ENCODE data around the gene CDK8.

DNA sequence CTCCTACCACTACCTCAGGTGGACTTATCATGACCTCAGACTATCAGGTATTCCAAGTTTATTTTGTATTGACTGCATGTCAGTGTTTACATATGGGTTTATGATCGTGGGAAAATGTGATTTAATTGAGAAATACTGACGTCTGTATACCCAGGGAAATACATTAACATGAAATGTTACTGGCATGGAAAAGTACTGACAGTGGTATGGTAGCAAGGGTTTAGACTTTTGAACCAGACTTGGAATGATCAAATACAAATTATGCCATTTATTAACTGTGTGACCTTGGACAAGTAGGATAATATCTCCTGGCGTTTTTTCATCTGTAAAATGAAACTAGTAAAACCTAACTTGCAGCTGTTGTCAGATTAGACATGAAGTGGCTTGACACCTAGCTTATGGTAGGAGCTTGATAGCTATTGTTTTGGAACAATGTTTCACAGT lies 147.7 kb downstream of the CDK8 start:
- TF ChIP-seq, protein P1, sequence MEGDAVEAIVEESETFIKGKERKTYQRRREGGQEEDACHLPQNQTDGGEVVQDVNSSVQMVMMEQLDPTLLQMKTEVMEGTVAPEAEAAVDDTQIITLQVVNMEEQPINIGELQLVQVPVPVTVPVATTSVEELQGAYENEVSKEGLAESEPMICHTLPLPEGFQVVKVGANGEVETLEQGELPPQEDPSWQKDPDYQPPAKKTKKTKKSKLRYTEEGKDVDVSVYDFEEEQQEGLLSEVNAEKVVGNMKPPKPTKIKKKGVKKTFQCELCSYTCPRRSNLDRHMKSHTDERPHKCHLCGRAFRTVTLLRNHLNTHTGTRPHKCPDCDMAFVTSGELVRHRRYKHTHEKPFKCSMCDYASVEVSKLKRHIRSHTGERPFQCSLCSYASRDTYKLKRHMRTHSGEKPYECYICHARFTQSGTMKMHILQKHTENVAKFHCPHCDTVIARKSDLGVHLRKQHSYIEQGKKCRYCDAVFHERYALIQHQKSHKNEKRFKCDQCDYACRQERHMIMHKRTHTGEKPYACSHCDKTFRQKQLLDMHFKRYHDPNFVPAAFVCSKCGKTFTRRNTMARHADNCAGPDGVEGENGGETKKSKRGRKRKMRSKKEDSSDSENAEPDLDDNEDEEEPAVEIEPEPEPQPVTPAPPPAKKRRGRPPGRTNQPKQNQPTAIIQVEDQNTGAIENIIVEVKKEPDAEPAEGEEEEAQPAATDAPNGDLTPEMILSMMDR (conservative IDR thresholded peaks at IDR 0.05; ENCODE audit: low read depth in 2 of 2), result no peak
- TF ChIP-seq, protein P2, sequence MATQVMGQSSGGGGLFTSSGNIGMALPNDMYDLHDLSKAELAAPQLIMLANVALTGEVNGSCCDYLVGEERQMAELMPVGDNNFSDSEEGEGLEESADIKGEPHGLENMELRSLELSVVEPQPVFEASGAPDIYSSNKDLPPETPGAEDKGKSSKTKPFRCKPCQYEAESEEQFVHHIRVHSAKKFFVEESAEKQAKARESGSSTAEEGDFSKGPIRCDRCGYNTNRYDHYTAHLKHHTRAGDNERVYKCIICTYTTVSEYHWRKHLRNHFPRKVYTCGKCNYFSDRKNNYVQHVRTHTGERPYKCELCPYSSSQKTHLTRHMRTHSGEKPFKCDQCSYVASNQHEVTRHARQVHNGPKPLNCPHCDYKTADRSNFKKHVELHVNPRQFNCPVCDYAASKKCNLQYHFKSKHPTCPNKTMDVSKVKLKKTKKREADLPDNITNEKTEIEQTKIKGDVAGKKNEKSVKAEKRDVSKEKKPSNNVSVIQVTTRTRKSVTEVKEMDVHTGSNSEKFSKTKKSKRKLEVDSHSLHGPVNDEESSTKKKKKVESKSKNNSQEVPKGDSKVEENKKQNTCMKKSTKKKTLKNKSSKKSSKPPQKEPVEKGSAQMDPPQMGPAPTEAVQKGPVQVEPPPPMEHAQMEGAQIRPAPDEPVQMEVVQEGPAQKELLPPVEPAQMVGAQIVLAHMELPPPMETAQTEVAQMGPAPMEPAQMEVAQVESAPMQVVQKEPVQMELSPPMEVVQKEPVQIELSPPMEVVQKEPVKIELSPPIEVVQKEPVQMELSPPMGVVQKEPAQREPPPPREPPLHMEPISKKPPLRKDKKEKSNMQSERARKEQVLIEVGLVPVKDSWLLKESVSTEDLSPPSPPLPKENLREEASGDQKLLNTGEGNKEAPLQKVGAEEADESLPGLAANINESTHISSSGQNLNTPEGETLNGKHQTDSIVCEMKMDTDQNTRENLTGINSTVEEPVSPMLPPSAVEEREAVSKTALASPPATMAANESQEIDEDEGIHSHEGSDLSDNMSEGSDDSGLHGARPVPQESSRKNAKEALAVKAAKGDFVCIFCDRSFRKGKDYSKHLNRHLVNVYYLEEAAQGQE (IDR thresholded peaks at IDR 0.05; ENCODE audit: unreplicated experiment), result no peak
- no peak for TF ChIP-seq CREB1 (CRISPR knock-in tag; IDR thresholded peaks at IDR 0.05; ENCODE audit: low read depth)
- TF ChIP-seq EZH2phosphoT487 (IDR thresholded peaks at IDR 0.05; ENCODE audit: unreplicated experiment), result no peak
- no peak for TF ChIP-seq EZH2 (IDR thresholded peaks at IDR 0.05; ENCODE audit: low read depth, unreplicated experiment)
- no peak for TF ChIP-seq POLR2AphosphoS5 (IDR thresholded peaks at IDR 0.05; ENCODE audit: low read depth)
- no peak for TF ChIP-seq ETS1 (IDR thresholded peaks at IDR 0.05)
- no peak for TF ChIP-seq JUNB (IDR thresholded peaks at IDR 0.05; ENCODE audit: unreplicated experiment)
- TF ChIP-seq, protein P3, sequence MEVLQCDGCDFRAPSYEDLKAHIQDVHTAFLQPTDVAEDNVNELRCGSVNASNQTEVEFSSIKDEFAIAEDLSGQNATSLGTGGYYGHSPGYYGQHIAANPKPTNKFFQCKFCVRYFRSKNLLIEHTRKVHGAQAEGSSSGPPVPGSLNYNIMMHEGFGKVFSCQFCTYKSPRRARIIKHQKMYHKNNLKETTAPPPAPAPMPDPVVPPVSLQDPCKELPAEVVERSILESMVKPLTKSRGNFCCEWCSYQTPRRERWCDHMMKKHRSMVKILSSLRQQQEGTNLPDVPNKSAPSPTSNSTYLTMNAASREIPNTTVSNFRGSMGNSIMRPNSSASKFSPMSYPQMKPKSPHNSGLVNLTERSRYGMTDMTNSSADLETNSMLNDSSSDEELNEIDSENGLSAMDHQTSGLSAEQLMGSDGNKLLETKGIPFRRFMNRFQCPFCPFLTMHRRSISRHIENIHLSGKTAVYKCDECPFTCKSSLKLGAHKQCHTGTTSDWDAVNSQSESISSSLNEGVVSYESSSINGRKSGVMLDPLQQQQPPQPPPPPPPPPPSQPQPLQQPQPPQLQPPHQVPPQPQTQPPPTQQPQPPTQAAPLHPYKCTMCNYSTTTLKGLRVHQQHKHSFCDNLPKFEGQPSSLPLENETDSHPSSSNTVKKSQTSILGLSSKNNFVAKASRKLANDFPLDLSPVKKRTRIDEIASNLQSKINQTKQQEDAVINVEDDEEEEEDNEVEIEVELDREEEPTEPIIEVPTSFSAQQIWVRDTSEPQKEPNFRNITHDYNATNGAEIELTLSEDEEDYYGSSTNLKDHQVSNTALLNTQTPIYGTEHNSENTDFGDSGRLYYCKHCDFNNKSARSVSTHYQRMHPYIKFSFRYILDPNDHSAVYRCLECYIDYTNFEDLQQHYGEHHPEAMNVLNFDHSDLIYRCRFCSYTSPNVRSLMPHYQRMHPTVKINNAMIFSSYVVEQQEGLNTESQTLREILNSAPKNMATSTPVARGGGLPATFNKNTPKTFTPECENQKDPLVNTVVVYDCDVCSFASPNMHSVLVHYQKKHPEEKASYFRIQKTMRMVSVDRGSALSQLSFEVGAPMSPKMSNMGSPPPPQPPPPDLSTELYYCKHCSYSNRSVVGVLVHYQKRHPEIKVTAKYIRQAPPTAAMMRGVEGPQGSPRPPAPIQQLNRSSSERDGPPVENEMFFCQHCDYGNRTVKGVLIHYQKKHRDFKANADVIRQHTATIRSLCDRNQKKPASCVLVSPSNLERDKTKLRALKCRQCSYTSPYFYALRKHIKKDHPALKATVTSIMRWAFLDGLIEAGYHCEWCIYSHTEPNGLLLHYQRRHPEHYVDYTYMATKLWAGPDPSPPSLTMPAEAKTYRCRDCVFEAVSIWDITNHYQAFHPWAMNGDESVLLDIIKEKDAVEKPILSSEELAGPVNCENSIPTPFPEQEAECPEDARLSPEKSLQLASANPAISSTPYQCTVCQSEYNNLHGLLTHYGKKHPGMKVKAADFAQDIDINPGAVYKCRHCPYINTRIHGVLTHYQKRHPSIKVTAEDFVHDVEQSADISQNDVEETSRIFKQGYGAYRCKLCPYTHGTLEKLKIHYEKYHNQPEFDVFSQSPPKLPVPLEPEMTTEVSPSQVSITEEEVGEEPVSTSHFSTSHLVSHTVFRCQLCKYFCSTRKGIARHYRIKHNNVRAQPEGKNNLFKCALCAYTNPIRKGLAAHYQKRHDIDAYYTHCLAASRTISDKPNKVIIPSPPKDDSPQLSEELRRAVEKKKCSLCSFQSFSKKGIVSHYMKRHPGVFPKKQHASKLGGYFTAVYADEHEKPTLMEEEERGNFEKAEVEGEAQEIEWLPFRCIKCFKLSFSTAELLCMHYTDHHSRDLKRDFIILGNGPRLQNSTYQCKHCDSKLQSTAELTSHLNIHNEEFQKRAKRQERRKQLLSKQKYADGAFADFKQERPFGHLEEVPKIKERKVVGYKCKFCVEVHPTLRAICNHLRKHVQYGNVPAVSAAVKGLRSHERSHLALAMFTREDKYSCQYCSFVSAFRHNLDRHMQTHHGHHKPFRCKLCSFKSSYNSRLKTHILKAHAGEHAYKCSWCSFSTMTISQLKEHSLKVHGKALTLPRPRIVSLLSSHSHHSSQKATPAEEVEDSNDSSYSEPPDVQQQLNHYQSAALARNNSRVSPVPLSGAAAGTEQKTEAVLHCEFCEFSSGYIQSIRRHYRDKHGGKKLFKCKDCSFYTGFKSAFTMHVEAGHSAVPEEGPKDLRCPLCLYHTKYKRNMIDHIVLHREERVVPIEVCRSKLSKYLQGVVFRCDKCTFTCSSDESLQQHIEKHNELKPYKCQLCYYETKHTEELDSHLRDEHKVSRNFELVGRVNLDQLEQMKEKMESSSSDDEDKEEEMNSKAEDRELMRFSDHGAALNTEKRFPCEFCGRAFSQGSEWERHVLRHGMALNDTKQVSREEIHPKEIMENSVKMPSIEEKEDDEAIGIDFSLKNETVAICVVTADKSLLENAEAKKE (CRISPR knock-in tag; IDR thresholded peaks at IDR 0.05), result no peak
- no peak for TF ChIP-seq STAT1 (IDR thresholded peaks at IDR 0.05; ENCODE audit: unreplicated experiment)
- no peak for TF ChIP-seq ZNF331 (CRISPR knock-in tag; IDR thresholded peaks at IDR 0.05; ENCODE audit: low read depth)

Data from GM23338 (cell line).